ENCODE data around the gene VPS51.

The VPS51 gene

GRCh38 chr11:65077451-65077850 is 18.6 kb upstream of the VPS51 start:
- no peak for DNase-seq

GRCh38 chr11:65078151-65078550 is 17.9 kb upstream of the VPS51 start:
- DNase-seq: peak; percentile 63

GRCh38 chr11:65078786-65079342 is 17.1 kb upstream of the VPS51 start:
- no peak for DNase-seq

GRCh38 chr11:65083134-65083833 is 12.7 kb upstream of the VPS51 start:
- DNase-seq: no peak

- peak; percentile 96 for DNase-seq
Observed at GRCh38 chr11:65083834-65084597, 12.0 kb upstream of the VPS51 start, which contains the start of the genes CDCA5 and ZFPL1. Gene CDCA5, minus strand, starts transcription at chr11:65084040. Its CDS starts 62 bp downstream, at chr11:65083978. Gene ZFPL1, plus strand, starts transcription at chr11:65084222. Its CDS starts 477 bp downstream, at chr11:65084699.

GRCh38 chr11:65084598-65085375 is 11.2 kb upstream of the VPS51 start:
- DNase-seq: no peak

- no peak for DNase-seq
Observed at GRCh38 chr11:65085446-65085845, 10.6 kb upstream of the VPS51 start.

GRCh38 chr11:65086809-65087208 is 9.2 kb upstream of the VPS51 start:
- DNase-seq: no peak

- no peak for DNase-seq
Observed at GRCh38 chr11:65087216-65087615, 8.8 kb upstream of the VPS51 start.

GRCh38 chr11:65087827-65088226 is 8.2 kb upstream of the VPS51 start:
- no peak for DNase-seq

- DNase-seq: no peak
Observed at GRCh38 chr11:65089621-65090020, 6.4 kb upstream of the VPS51 start.

GRCh38 chr11:65090628-65091027 is 5.4 kb upstream of the VPS51 start:
- DNase-seq: no peak

GRCh38 chr11:65095427-65095826 is 587 bp upstream of the VPS51 start:
- DNase-seq: no peak

GRCh38 chr11:65096926-65097325 is 912 bp downstream of the VPS51 start:
- no peak for DNase-seq

GRCh38 chr11:65100674-65101350 is 4.8 kb downstream of the VPS51 start:
- DNase-seq: no peak

- no peak for DNase-seq
Observed at GRCh38 chr11:65102142-65103095, 6.4 kb downstream of the VPS51 start.

GRCh38 chr11:65103476-65103875 is 7.5 kb downstream of the VPS51 start:
- DNase-seq: no peak

GRCh38 chr11:65104628-65105027 is 8.6 kb downstream of the VPS51 start:
- no peak for DNase-seq

- DNase-seq: no peak
Observed at GRCh38 chr11:65107078-65107477, 11.1 kb downstream of the VPS51 start.

- no peak for DNase-seq
Observed at GRCh38 chr11:65107751-65108468, 11.9 kb downstream of the VPS51 start.

Data from stimulated activated CD4-positive, alpha-beta T cell treated with anti-CD3 and anti-CD28 coated beads, Interleukin-1b, Interleukin-23, amount 100 ng/mL, for 48 hours (primary cell).